ENCODE measurements around the gene CIAO2B. TPM values are rescaled to one million over a fixed set of nuclear protein-coding genes. Genes with fewer than 3 reads are reported as not detected.

Gene CIAO2B
- total RNA-seq, 1 donor from 2014 or later: 55.5 TPM

DNA sequence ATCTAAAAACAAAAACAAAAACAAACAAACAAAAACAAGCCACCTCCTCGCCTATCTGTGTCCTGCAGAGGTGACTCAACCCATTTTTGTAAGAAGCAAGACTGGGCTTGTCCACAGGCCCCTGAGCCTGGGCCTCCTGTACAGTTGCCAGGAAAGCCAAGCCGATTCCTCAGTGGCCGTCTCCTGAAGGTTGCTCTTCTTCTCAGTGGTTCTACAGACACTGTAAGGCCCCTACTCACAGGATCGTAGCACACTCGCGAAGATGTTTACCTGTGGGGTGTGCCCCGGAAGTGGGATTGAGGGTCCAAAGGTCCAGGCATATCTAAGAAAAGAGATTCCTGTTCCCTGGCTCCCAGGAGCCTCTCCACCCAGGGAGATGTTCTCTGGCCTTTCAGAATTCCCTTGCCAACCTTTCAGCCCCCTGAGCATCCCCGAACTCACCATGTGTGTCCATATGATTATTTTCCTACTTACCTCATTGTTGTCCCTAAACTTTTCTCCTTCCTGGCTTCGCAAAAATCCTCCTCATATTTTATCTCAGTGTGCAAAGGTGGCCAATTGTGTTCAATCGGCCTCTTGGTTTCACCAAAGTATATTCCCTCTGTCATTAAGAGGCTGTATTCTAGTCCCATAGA, 19.4 kb upstream of the CIAO2B start:
- no peaks in the 10 kb centered on the region for H3K4me1 ChIP-seq
- Mint-ChIP-seq H3K4me3 (no peak overlapping the region), H3K9me3 (no peaks in the 10 kb centered on the region), H3K4me1 (peaks cover 5% of the 10 kb centered on the region), H3K36me3 (no peaks in the 10 kb centered on the region), H3K27ac (no peak overlapping the region), H3K27me3 (ENCODE audit: insufficient read depth, low read depth) (peaks cover 7% of the 10 kb centered on the region)
- H3K27ac ChIP-seq: no peak overlapping the region
- H3K9me3 ChIP-seq (ENCODE audit: low read depth): no peaks in the 10 kb centered on the region
- TF ChIP-seq EZH2phosphoT487 (IDR thresholded peaks at IDR 0.05): no peak
- TF ChIP-seq CTCF (IDR thresholded peaks at IDR 0.05): no peak
- no peak for TF ChIP-seq EZH2 (IDR thresholded peaks at IDR 0.05)
- H3F3A ChIP-seq (ENCODE audit: low read depth): peaks cover 5% of the 10 kb centered on the region
- no peak overlapping the region for H2AFZ ChIP-seq (replicated peaks)
- H3K4me2 ChIP-seq: no peak overlapping the region
- peaks cover 50% of the 10 kb centered on the region for H3K27me3 ChIP-seq
- no peaks in the 10 kb centered on the region for H3K79me2 ChIP-seq (ENCODE audit: low read depth)
- DNase-seq (ENCODE audit: low spot score): no peak
- H3K4me3 ChIP-seq: no peak overlapping the region
- no peaks in the 10 kb centered on the region for H4K20me1 ChIP-seq (ENCODE audit: low read depth)
- H3K36me3 ChIP-seq: no peaks in the 10 kb centered on the region
- H3K9ac ChIP-seq: no peak overlapping the region

DNA sequence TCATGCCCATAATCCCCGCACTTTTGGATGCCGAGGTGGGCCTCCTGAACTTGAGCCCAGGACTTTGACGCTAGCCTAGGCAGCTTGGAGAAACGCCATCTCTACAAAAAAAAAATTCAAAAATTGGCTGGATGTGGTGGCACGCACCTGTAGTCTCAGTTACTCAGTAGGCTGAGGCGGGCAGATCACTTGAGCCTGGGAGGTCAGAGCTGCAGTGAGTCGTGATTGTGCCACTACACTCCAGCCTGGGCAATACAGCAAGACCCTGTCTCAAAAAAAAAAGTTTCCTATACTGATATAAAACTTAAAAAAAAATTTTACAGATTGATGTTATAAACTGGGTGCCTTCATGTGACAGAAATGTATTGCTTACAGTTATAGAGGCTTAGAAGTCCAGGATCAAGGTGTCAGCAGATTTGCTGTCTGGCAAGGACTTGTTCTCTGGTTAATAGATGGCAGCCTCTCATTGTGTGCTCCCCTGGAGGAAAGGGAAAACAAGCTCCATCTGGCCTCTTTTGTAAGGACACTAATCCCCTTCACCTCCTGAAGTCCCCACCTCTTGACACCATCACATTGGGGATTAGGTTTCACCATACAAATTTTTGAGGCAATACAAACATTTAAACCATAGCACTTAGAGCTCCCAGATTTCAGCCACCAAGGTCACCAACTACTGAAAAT, 18.4 kb upstream of the CIAO2B start:
- no peaks in the 10 kb centered on the region for H3K36me3 ChIP-seq
- no peak overlapping the region for H3K4me3 Mint-ChIP-seq
- H3K4me1 Mint-ChIP-seq: peaks cover 7% of the 10 kb centered on the region
- H3K9me3 ChIP-seq (ENCODE audit: low read depth): no peaks in the 10 kb centered on the region
- H3K4me1 ChIP-seq: no peaks in the 10 kb centered on the region
- H3K27ac ChIP-seq: no peak overlapping the region
- H3K9ac ChIP-seq: no peak overlapping the region
- H3K27me3 ChIP-seq: peaks cover 50% of the 10 kb centered on the region
- H3K79me2 ChIP-seq (ENCODE audit: low read depth): no peaks in the 10 kb centered on the region
- H3K4me3 ChIP-seq: no peak overlapping the region
- H3K36me3 Mint-ChIP-seq: no peaks in the 10 kb centered on the region
- TF ChIP-seq EZH2phosphoT487 (IDR thresholded peaks at IDR 0.05) (no peak), CTCF (IDR thresholded peaks at IDR 0.05) (no peak)
- peaks cover 5% of the 10 kb centered on the region for H3F3A ChIP-seq (ENCODE audit: low read depth)
- no peak overlapping the region for H2AFZ ChIP-seq (replicated peaks)
- H3K9me3 Mint-ChIP-seq: no peaks in the 10 kb centered on the region
- H4K20me1 ChIP-seq (ENCODE audit: low read depth): peaks cover 2% of the 10 kb centered on the region
- DNase-seq (ENCODE audit: low spot score): peak; percentile 14
- H3K27ac Mint-ChIP-seq: no peak overlapping the region
- no peak overlapping the region for H3K4me2 ChIP-seq
- H3K27me3 Mint-ChIP-seq (ENCODE audit: insufficient read depth, low read depth): peaks cover 5% of the 10 kb centered on the region

- H2AFZ ChIP-seq (replicated peaks): no peak overlapping the region
- Mint-ChIP-seq H3K4me3 (no peak overlapping the region), H3K9me3 (no peaks in the 10 kb centered on the region), H3K36me3 (no peaks in the 10 kb centered on the region), H3K27ac (no peak overlapping the region), H3K4me1 (peaks cover 13% of the 10 kb centered on the region), H3K27me3 (ENCODE audit: insufficient read depth, low read depth) (peaks cover 11% of the 10 kb centered on the region)
- peaks cover 55% of the 10 kb centered on the region for H3K27me3 ChIP-seq
- H3K9me3 ChIP-seq (ENCODE audit: low read depth): no peaks in the 10 kb centered on the region
- peaks cover 5% of the 10 kb centered on the region for H3F3A ChIP-seq (ENCODE audit: low read depth)
- H3K4me2 ChIP-seq: no peak overlapping the region
- H3K27ac ChIP-seq: no peak overlapping the region
- H3K4me3 ChIP-seq: no peak overlapping the region
- no peaks in the 10 kb centered on the region for H3K36me3 ChIP-seq
- TF ChIP-seq EZH2 (IDR thresholded peaks at IDR 0.05): no peak
- TF ChIP-seq CTCF (IDR thresholded peaks at IDR 0.05): no peak
- TF ChIP-seq EZH2phosphoT487 (IDR thresholded peaks at IDR 0.05): no peak
- no peak for DNase-seq (ENCODE audit: low spot score)
- H3K9ac ChIP-seq: no peak overlapping the region
- H3K4me1 ChIP-seq: no peaks in the 10 kb centered on the region
- peaks cover 5% of the 10 kb centered on the region for H4K20me1 ChIP-seq (ENCODE audit: low read depth)
- no peaks in the 10 kb centered on the region for H3K79me2 ChIP-seq (ENCODE audit: low read depth)
These were observed 17.0 kb upstream of the CIAO2B start for GRCh38 chr16:66950971-66951790.
